GM21447 (cell line): Measurements from ENCODE around the gene OOEP.
A peak's percentile ranks its signal among the peaks of the same experiment; 100 is the strongest.
"Not testable (repeated sequence)": the region's sequence is repeated elsewhere in the genome, so short reads cannot be mapped to it uniquely, and the experiment has no call there.

Experiments
- ATAC-seq: cut with Tn5 transposase; IDR thresholded peaks from one replicate; pipeline ENCODE4 v1.9.1; 2021; ENCODE audit not compliant: unreplicated experiment

The OOEP gene

GRCh38 chr6:73369563-73369962, at the start of gene OOEP:
OOEP (minus strand) TSS chr6:73369897; CDS start chr6:73369792, 105 bp downstream.
- no peak for ATAC-seq

- ATAC-seq = no peak
These were observed 48.5 kb upstream of the OOEP start for GRCh38 chr6:73418081-73418741.

- no peak for ATAC-seq
These were observed 43.4 kb upstream of the OOEP start for GRCh38 chr6:73413102-73413501.

GRCh38 chr6:73409395-73409794, 39.7 kb upstream of the OOEP start:
- no peak for ATAC-seq

GRCh38 chr6:73400656-73401055, 31.0 kb upstream of the OOEP start:
- no peak for ATAC-seq

- no peak for ATAC-seq
These were observed 26.2 kb upstream of the OOEP start for GRCh38 chr6:73395875-73396274.

GRCh38 chr6:73394577-73395354, 25.1 kb upstream of the OOEP start, which contains the start of gene DDX43:
DDX43 (plus strand) TSS chr6:73394828; CDS start chr6:73394906, 78 bp downstream.
- no peak for ATAC-seq

GRCh38 chr6:73393278-73393677, 23.6 kb upstream of the OOEP start:
- no peak for ATAC-seq

GRCh38 chr6:73392188-73392587, 22.5 kb upstream of the OOEP start:
- not testable (repeated sequence) for ATAC-seq

- no peak for ATAC-seq
These were observed 22.0 kb upstream of the OOEP start for GRCh38 chr6:73391675-73392074.

GRCh38 chr6:73389854-73390253, 20.2 kb upstream of the OOEP start:
- no peak for ATAC-seq

GRCh38 chr6:73388800-73389512, 19.3 kb upstream of the OOEP start:
- ATAC-seq = peak; percentile 91

GRCh38 chr6:73388433-73388799, 18.7 kb upstream of the OOEP start:
- peak; percentile 19 for ATAC-seq

- no peak for ATAC-seq
These were observed 12.9 kb upstream of the OOEP start for GRCh38 chr6:73382462-73383113.

GRCh38 chr6:73381531-73381930, 11.8 kb upstream of the OOEP start:
- not testable (repeated sequence) for ATAC-seq

- ATAC-seq = no peak
These were observed 7.5 kb upstream of the OOEP start for GRCh38 chr6:73377225-73377624.

- no peak for ATAC-seq
These were observed 5.5 kb upstream of the OOEP start for GRCh38 chr6:73375216-73375615.

- ATAC-seq = no peak
These were observed 2.8 kb upstream of the OOEP start for GRCh38 chr6:73372516-73372915.

- no peak for ATAC-seq
These were observed 2.3 kb upstream of the OOEP start for GRCh38 chr6:73371984-73372383.

- ATAC-seq = no peak
These were observed 540 bp downstream of the OOEP start for GRCh38 chr6:73369157-73369556.

GRCh38 chr6:73368675-73369074, 1.0 kb downstream of the OOEP start:
- ATAC-seq = no peak
